SK-N-MC (cell line): ENCODE data around the gene SAPCD2.

Experiments
- EZH2 ChIP-seq: fragments of 200-600 bp; sonication (generic); IDR thresholded peaks from one replicate; pipeline ENCODE4 v1.6.1; 2017; ENCODE audit warnings: antibody characterized with exemption
- POLR2AphosphoS5 ChIP-seq: IDR thresholded peaks from 2 replicates; pipeline ENCODE4 v1.6.1; 2012; ENCODE audit warnings: mild to moderate bottlenecking, low read depth, low read length, borderline replicate concordance

DNA sequence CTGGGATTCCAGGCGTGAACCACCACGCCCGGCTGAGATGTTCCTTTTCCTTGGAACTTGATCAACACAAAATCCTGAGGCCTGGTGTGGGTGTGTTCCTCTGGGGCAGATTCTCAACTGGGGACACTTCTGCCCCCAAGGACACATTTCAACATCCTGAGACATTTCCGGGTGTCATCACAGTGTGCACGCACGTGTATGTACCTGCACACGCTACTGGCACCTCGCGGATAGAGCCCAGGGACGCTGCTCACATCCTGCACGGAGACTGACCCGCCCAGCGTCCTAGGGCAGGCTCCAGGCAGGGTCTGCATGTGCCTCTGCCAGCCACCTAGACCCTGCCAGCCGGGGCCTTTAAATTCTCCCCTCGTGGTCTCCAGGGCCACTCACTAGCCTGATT lies 8.0 kb downstream of the SAPCD2 start:
- TF ChIP-seq POLR2AphosphoS5 (no peak; the same call in 1 of the 2 replicates), EZH2 (no peak)
